C1 segment of cervical spinal cord (tissue), 14 donors: ENCODE measurements around the gene ZW10.

Source experiments
- DNase-seq, 14 donors: peaks; one replicate each; lab custom pipeline; 2025; lab: John Stamatoyannopoulos, UW

ZW10 gene

DNA sequence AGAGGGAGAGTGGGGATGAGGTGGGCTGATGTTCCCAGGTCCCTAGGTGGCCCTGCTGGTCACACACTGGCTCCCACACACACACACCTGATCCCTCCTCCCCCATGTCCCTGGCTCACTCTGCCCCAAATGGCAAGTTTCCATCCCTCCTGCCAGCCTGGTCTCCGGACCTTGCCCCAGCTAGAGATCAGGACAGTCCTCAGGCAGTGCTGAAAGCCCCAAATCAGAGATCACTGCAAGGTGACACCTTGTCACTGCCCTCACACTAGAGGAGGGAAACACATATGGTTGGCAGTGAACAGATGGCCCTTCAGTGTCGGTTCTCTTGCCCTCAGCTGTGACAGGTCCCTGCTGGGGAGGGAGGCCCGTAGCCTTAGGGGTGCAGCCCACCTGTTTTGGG lies 75.0 kb downstream of the ZW10 start:
- no peak for DNase-seq

DNA sequence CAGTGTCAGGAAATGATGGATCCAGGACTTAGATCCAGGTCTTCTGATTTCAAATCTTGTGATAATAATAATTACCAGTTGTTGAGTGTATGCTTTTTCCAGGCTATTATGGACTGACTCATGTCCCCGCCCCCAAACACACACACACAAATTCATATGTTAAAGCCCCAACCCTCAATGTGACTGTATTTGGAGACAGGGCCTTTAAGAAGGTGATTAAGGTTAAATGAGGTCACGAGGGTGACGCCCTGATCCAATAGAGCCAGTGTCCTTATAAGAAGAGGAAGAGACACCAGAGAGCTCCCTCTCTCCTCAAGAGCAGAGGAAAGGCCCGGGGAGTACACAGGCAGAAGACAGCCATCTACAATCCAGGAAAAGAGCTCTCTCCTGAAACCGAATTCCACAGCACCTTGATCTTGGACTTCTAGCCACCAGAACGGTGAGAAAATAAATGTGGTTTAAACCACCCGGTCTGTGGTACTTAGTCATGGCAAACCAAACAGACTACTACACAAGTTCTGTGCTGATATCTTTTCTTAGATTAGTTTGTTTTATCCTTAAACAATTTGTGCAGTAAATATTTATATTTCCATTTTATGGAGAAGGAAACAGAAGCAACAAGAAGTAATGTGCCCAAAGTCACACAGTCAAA lies 75.6 kb downstream of the ZW10 start:
- no peak for DNase-seq

DNA sequence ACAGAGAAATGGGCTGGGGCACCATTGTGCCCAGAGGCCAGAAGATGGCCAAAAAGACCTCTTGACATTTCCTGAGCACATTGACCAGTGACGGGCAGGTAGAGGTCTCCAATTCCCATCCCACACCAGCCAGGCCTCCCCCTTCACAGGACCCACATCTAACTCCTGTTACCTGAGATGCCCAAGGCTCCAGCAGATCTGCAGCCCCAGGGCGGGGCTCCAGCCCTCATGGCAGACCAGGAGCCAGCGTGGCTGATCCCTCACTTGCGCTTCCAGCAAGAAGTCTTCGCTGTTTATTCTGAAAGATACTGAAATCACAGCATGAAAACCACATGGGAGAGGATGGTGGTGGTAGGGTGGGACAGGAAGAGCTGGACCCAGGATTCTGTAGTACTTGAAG lies 76.4 kb downstream of the ZW10 start:
- no peak for DNase-seq

DNA sequence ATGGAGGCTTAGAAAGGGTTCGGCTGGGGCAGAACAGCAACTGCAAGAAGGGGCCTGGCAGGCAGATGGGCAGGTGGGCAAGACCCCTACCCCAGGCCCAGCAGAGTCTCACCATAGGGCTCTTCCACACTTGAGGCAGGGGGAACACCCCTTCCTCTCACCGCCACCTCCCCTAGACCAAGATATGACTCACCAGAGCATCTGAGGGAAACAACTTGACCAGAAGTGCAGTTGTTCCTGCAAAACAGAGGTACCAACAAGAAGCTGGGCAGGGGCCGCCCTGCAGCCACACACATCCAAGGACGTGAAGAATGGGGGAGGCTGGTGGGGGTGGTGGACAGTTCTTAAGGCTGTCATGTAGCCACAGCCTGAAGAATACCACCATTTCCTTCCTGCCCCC lies 78.3 kb downstream of the ZW10 start:
- no peak for DNase-seq

- DNase-seq: no peak
Measured at GRCh38 chr11:113694390-113694789, 79.1 kb downstream of the ZW10 start.

DNA sequence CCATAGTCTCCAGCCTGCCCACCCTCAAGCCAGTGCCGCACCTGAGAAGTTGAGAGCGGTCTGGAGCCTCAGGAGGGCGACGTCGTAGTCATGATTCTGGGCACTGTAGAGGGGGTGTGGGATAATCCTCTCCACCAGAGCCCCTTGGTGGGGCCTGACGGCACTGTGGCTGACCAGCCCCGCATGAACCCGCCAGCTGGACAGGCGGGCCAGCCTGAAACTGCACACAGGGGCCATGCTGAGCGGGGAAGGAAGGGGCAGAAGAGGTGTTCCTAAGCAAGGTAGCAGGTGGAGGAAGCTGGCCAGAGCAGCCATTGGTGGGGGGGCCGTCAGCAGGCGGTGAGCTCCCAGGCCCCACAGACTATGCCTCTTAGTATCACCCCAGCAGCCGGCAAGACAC lies 80.5 kb downstream of the ZW10 start:
- no peak for DNase-seq

DNA sequence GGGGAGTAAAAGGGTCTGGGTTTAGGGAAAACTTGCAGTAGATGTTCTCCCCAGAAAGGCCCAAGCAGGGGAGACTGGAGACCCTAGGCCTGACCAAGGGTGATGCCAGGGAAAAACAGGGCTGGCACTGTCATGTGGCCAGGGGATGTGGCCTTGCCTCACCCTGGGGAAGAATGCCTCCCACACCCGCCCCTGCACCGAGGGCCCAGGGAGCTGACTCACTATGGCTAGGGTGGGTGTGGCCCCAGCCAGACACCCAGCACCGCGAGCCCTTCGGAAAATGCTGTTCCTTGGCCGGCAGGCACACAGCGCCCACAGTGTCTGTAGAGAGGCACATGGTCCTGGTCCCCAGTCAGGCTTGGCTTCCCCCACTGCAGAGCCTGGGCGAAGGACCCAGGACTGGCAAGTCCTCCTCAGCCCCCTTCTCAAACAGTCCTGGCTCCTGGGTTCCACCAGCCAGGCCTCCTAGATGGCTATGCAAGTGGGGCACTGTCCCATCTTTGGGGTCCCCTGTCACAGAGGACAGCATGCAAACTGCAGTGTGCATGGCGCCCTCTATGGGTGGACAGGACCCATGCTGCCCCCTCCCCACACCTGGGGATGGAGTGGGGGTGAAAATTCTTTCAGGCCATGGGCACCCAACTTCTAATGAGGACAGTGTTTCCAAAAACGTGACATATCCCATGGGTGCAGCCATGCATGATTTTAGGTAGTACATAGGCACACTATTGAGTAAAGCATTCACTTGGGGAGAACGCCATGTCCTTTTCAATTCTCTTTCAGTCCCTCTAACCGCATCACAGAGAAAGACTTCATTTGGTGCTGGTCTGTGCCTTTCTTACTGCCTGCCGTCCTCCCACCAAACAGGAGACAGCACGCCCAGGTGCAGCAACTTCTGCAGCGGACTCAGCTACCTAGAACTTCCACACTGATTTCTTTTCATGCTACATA lies 82.6 kb downstream of the ZW10 start:
- peak in 1 of 14 donors; percentile 38 for DNase-seq

DNA sequence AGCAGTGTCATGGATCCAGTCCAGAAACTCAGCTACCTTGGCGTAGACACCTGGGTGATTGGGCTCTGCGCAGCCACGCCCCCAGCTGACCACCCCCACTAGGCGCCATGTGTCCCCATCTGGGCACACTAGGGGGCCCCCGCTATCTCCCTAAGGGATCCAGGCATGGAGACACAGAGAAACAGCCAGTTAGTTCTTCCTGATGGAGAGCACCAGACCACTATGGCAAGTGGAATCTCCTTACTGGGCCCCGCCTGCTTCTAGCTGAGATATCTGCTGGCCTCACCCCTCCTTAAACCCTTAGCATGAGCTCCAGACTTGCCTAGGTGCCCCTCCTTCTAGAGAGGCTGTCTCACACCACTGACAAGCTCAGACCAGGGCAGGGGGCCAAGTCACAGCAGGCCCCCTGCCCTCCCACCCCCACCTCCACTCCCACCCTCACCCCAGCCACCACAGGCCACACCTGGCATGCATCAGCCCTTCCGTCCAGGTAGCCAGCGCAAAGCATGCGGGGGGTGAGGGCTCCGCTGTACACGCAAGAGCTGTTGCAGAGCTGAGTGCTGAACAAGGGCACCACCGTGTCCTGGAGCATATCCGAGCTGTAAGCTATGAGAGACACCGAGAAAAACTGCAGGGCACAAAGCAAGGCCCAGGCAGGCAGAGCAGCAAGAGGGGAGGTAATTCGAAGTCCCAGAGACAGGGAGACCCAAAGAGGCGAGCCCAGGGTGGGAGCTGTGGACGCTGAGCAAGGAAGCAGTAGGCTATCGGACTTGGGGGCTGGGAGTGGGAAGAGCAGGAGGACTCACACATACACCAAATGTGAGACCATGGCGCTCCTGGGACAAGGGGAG lies 83.5 kb downstream of the ZW10 start:
- DNase-seq: no peak

GRCh38 chr11:113685654-113686359 lies 87.7 kb downstream of the ZW10 start:
- no peak for DNase-seq

GRCh38 chr11:113684496-113684895 lies 89.0 kb downstream of the ZW10 start:
- no peak for DNase-seq

DNA sequence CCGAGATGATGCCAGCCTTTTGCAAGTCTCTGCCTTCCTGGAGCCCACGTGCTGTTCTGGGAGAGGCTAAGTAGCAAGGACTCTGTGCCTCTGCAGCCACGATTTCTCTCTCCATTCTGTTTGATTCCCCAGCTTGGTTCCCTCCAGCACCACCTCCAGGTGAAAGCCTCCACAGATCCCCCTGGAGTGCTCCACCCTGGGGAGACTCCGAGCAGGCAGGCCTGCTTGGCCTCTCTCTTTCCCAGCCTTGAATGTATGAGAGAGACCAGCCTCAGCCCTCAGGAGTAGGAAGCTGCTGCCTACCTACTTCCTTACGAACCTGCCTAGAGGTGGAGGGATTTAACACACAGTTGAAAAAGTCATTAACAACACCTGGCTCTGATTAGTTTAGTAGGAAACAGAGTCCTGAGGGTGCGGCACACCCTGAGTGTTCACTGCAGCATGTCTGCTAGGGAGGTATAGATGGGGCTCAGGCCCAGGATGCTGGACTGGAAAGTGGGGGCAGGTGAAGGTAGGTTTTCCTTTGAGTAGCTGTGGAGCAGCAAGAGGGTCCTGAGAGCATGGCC lies 89.9 kb downstream of the ZW10 start:
- DNase-seq: no peak
